K562 (cell line): ENCODE measurements around the gene MOB1A. TPM values are rescaled to one million over a fixed set of nuclear protein-coding genes. Genes with fewer than 3 reads are reported as not detected.

ENCODE experiments used
- CC2D1A ChIP-seq: fragments of 450-650 bp; IDR thresholded peaks from 2 replicates; pipeline ENCODE4 v1.6.1; 2017; ENCODE audit warnings: mild to moderate bottlenecking
- DNMT1 ChIP-seq: fragments of 450-650 bp; IDR thresholded peaks from 2 replicates; pipeline ENCODE4 v1.6.1; 2016; ENCODE audit warnings: antibody characterized with exemption, mild to moderate bottlenecking
- HIVEP1 ChIP-seq: fragments of 250-450 bp; sonication (Bioruptor Pico); IDR thresholded peaks from 2 replicates; pipeline ENCODE4 v1.4.0; 2020; ENCODE audit warnings: mild to moderate bottlenecking
- KDM5B ChIP-seq: fragments of 200-600 bp; sonication (generic); IDR thresholded peaks from 2 replicates; pipeline ENCODE4 v1.6.1; 2012; ENCODE audit warnings: low read depth, mild to moderate bottlenecking, moderate library complexity, low read length, control low read depth, inconsistent platforms; ENCODE audit not compliant: insufficient replicate concordance
- KLF16 ChIP-seq: IDR thresholded peaks from 2 replicates; pipeline ENCODE4 v1.6.1; 2016; ENCODE audit warnings: antibody characterized with exemption
- MEF2A ChIP-seq: IDR thresholded peaks from 2 replicates; pipeline ENCODE4 v1.6.1; 2011; ENCODE audit warnings: low read depth, mild to moderate bottlenecking, low read length, moderate library complexity; ENCODE audit not compliant: control insufficient read depth
- MITF ChIP-seq: IDR thresholded peaks from 2 replicates; pipeline ENCODE4 v1.6.1; 2014; ENCODE audit warnings: antibody characterized with exemption
- STAG1 ChIP-seq: sonication (generic); formaldehyde crosslinking; IDR thresholded peaks from 2 replicates; pipeline ENCODE4 v1.5.0; 2020; ENCODE audit warnings: missing genetic modification reagents, borderline replicate concordance
- TEAD2 ChIP-seq: fragments of 450-650 bp; IDR thresholded peaks from 2 replicates; pipeline ENCODE4 v1.6.1; 2016; ENCODE audit warnings: missing genetic modification characterization, control low read depth, missing compliant biosample characterization
- ZFP36 ChIP-seq: fragments of 150-350 bp; IDR thresholded peaks from 2 replicates; pipeline ENCODE4 v1.6.1; 2018; ENCODE audit warnings: low read length, low read depth; ENCODE audit not compliant: partially characterized antibody
- polyA plus RNA-seq, 8 experiments: library from polyadenylated mRNA; depleted of rRNA in 4 of 8; stranded (reverse) in 5 of 8; unstranded in 3 of 8; fragments of >200 nt; fragmentation: Nextera tagmentation in 2 of 8; fragmentation: Illumina TruSeq in 1 of 8; extraction: Ambion mirVana in 2 of 8; extraction: Trizol in 1 of 8; gene quantifications; 2 replicates each; pipeline versions ENCODE4 v1.2.1 to v1.2.3, GENCODE V29; 2011 to 2014; ENCODE audit warnings: inconsistent platforms in 1 of 8, missing spikeins in 1 of 8
- total RNA-seq, 7 experiments: library from RNA; depleted of rRNA in 6 of 7; stranded (reverse); fragments of >200 nt in 6 of 7; fragmentation: Illumina TruSeq in 2 of 7; extraction: Trizol in 2 of 7; gene quantifications; 2 replicates each; pipeline versions ENCODE4 v1.2.1 to v1.2.3, GENCODE V29; 2011 to 2021; ENCODE audit warnings: low replicate concordance in 1 of 7
- TF ChIP-seq, protein P1 (sequence below), 2 experiments: fragments of 450-650 bp in 1 of 2; sonication (generic) in 1 of 2; formaldehyde crosslinking in 1 of 2; IDR thresholded peaks; 2 replicates each; pipeline versions ENCODE4 v1.7.1 to v1.9.0; 2016 to 2022; ENCODE audit warnings: inconsistent platforms in 1 of 2, mild to moderate bottlenecking in 1 of 2, missing genetic modification reagents in 1 of 2
- TF ChIP-seq, protein P2 (sequence below): fragments of 250-450 bp; sonication (Bioruptor Pico); IDR thresholded peaks from 2 replicates; pipeline ENCODE4 v1.5.0; 2020; ENCODE audit warnings: mild to moderate bottlenecking
- TF ChIP-seq, protein P3 (sequence below): sonication (generic); formaldehyde crosslinking; IDR thresholded peaks from 2 replicates; pipeline ENCODE4 v1.8.1; 2023; ENCODE audit warnings: mild to moderate bottlenecking, missing genetic modification reagents

The MOB1A gene
- total and polyA plus RNA-seq, 9 of the 15 experiments (the other 6 are each of a cell fraction or from before 2014, with no cell fraction given), result 24.8 to 100 (median 60.2) TPM

GRCh38 chr2:74148457-74149246, 30.0 kb downstream of the MOB1A start (continued):
- TF ChIP-seq, protein P1, sequence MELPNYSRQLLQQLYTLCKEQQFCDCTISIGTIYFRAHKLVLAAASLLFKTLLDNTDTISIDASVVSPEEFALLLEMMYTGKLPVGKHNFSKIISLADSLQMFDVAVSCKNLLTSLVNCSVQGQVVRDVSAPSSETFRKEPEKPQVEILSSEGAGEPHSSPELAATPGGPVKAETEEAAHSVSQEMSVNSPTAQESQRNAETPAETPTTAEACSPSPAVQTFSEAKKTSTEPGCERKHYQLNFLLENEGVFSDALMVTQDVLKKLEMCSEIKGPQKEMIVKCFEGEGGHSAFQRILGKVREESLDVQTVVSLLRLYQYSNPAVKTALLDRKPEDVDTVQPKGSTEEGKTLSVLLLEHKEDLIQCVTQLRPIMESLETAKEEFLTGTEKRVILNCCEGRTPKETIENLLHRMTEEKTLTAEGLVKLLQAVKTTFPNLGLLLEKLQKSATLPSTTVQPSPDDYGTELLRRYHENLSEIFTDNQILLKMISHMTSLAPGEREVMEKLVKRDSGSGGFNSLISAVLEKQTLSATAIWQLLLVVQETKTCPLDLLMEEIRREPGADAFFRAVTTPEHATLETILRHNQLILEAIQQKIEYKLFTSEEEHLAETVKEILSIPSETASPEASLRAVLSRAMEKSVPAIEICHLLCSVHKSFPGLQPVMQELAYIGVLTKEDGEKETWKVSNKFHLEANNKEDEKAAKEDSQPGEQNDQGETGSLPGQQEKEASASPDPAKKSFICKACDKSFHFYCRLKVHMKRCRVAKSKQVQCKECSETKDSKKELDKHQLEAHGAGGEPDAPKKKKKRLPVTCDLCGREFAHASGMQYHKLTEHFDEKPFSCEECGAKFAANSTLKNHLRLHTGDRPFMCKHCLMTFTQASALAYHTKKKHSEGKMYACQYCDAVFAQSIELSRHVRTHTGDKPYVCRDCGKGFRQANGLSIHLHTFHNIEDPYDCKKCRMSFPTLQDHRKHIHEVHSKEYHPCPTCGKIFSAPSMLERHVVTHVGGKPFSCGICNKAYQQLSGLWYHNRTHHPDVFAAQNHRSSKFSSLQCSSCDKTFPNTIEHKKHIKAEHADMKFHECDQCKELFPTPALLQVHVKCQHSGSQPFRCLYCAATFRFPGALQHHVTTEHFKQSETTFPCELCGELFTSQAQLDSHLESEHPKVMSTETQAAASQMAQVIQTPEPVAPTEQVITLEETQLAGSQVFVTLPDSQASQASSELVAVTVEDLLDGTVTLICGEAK (IDR thresholded peaks at IDR 0.05), result no peak
- TF ChIP-seq, protein P1 (CRISPR knock-in tag; IDR thresholded peaks at IDR 0.05), result no peak
- TF ChIP-seq HIVEP1 (CRISPR knock-in tag), result no peak
- no peak for TF ChIP-seq CC2D1A
- no peak for TF ChIP-seq STAG1 (CRISPR knock-in tag)
- TF ChIP-seq TEAD2 (tag), result no peak
- no peak for TF ChIP-seq KLF16
- TF ChIP-seq, protein P2, sequence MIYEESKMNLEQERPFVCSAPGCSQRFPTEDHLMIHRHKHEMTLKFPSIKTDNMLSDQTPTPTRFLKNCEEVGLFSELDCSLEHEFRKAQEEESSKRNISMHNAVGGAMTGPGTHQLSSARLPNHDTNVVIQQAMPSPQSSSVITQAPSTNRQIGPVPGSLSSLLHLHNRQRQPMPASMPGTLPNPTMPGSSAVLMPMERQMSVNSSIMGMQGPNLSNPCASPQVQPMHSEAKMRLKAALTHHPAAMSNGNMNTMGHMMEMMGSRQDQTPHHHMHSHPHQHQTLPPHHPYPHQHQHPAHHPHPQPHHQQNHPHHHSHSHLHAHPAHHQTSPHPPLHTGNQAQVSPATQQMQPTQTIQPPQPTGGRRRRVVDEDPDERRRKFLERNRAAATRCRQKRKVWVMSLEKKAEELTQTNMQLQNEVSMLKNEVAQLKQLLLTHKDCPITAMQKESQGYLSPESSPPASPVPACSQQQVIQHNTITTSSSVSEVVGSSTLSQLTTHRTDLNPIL (CRISPR knock-in tag), result no peak
- no peak for TF ChIP-seq MITF
- no peak for TF ChIP-seq ZFP36
- TF ChIP-seq, protein P3, sequence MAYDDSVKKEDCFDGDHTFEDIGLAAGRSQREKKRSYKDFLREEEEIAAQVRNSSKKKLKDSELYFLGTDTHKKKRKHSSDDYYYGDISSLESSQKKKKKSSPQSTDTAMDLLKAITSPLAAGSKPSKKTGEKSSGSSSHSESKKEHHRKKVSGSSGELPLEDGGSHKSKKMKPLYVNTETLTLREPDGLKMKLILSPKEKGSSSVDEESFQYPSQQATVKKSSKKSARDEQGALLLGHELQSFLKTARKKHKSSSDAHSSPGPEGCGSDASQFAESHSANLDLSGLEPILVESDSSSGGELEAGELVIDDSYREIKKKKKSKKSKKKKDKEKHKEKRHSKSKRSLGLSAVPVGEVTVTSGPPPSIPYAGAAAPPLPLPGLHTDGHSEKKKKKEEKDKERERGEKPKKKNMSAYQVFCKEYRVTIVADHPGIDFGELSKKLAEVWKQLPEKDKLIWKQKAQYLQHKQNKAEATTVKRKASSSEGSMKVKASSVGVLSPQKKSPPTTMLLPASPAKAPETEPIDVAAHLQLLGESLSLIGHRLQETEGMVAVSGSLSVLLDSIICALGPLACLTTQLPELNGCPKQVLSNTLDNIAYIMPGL (CRISPR knock-in tag), result no peak
- no peak; the same call in 1 of the 2 replicates for TF ChIP-seq DNMT1
- no peak for TF ChIP-seq MEF2A
- TF ChIP-seq KDM5B, result no peak
